SK-N-SH (cell line): ENCODE measurements around the gene PAXX. TPM values are rescaled to one million over a fixed set of nuclear protein-coding genes. Genes with fewer than 3 reads are reported as not detected.

Experiments used
- CTCF ChIA-PET: fragments of 300-600, 350-600 bp; formaldehyde crosslinking; extraction: SDS; loops from one replicate; lab custom pipeline; 2021; lab: Yijun Ruan, JAX
- POLR2A ChIA-PET: fragments of 350-600 bp; sonication (Branson Sonifier 250); formaldehyde crosslinking; extraction: SDS; loops from one replicate; lab custom pipeline; 2020; ENCODE audit warnings: antibody characterized with exemption, inconsistent platforms; lab: Yijun Ruan, JAX
- DNase-seq: peaks from one replicate; pipeline ENCODE4 v3.0.0; 2012
- H2AFZ ChIP-seq: fragments of 200-600 bp; sonication (generic); 2 replicates; pipeline ENCODE4 v1.8.1; 2016; ENCODE audit warnings: antibody characterized with exemption, mild to moderate bottlenecking, low read depth
- H3F3A ChIP-seq: fragments of 200-600 bp; sonication (generic); replicated peaks from 2 replicates; pipeline ENCODE3; 2016; ENCODE audit warnings: antibody characterized with exemption, mild to moderate bottlenecking; ENCODE audit not compliant: insufficient read depth
- H3K27ac ChIP-seq, 2 experiments: fragments of 200-500 bp in 1 of 2; fragments of 200-600 bp in 1 of 2; sonication (Bioruptor generic) in 1 of 2; sonication (generic), shearing (Covaris generic) in 1 of 2; 2 replicates each; pipeline versions ENCODE4 v1.5.1 to v1.6.1; 2014 to 2016; ENCODE audit warnings: low read depth in 2 of 2, inconsistent platforms in 1 of 2, low read length in 1 of 2, mild to moderate bottlenecking in 1 of 2, mixed read lengths in 1 of 2
- H3K27me3 ChIP-seq: fragments of 200-600 bp; sonication (generic), shearing (Covaris generic); 2 replicates; pipeline ENCODE4 v1.6.1; 2016; ENCODE audit warnings: mixed run types; ENCODE audit not compliant: insufficient read depth
- H3K36me3 ChIP-seq, 2 experiments: fragments of 200-500 bp in 1 of 2; fragments of 200-600 bp in 1 of 2; sonication (Bioruptor generic) in 1 of 2; sonication (generic) in 1 of 2; replicated peaks in 1 of 2; 2 replicates each; pipeline versions ENCODE3 to v1.5.1; 2014 to 2016; ENCODE audit warnings: low read length in 1 of 2, mild to moderate bottlenecking in 1 of 2; ENCODE audit not compliant: insufficient read depth in 2 of 2, control insufficient read depth in 1 of 2
- H3K4me1 ChIP-seq, 2 experiments: fragments of 200-500 bp in 1 of 2; fragments of 200-600 bp in 1 of 2; sonication (Bioruptor generic) in 1 of 2; sonication (generic), shearing (Covaris generic) in 1 of 2; 2 replicates each; pipeline versions ENCODE4 v1.5.1 to v1.6.1; 2014 to 2016; ENCODE audit warnings: low read depth in 1 of 2, low read length in 1 of 2, mixed run types in 1 of 2; ENCODE audit not compliant: insufficient read depth in 2 of 2, control insufficient read depth in 1 of 2
- H3K4me2 ChIP-seq: fragments of 200-600 bp; sonication (generic), shearing (Covaris generic); 2 replicates; pipeline ENCODE4 v1.6.1; 2017; ENCODE audit warnings: mixed run types
- H3K4me3 ChIP-seq, 2 experiments: fragments of 200-500 bp in 1 of 2; fragments of 200-600 bp in 1 of 2; sonication (Bioruptor generic) in 1 of 2; sonication (generic), shearing (Covaris generic) in 1 of 2; 2 replicates each; pipeline versions ENCODE4 v1.5.1 to v1.8.1; 2014 to 2016; ENCODE audit warnings: low read depth in 2 of 2, inconsistent platforms in 1 of 2, low read length in 1 of 2, mild to moderate bottlenecking in 1 of 2, mixed read lengths in 1 of 2, moderate library complexity in 1 of 2
- H3K79me2 ChIP-seq: fragments of 200-600 bp; sonication (generic); 2 replicates; pipeline ENCODE4 v1.8.1; 2017; ENCODE audit warnings: mild to moderate bottlenecking; ENCODE audit not compliant: insufficient read depth
- H3K9ac ChIP-seq: fragments of 200-600 bp; sonication (generic); 2 replicates; pipeline ENCODE4 v1.6.1; 2017; ENCODE audit warnings: mixed run types
- H3K9me2 ChIP-seq: fragments of 200-600 bp; sonication (generic); 2 replicates; pipeline ENCODE4 v1.6.1; 2017; ENCODE audit warnings: mixed run types
- H3K9me3 ChIP-seq: fragments of 200-600 bp; sonication (generic); 2 replicates; pipeline ENCODE4 v1.6.1; 2017; ENCODE audit warnings: mixed run types, mild to moderate bottlenecking, moderate library complexity
- H4K20me1 ChIP-seq: fragments of 200-600 bp; sonication (generic); 2 replicates; pipeline ENCODE4 v1.6.1; 2017; ENCODE audit warnings: mild to moderate bottlenecking, mixed run types; ENCODE audit not compliant: insufficient read depth
- CHD2 ChIP-seq: fragments of 150-350 bp; IDR thresholded peaks from 2 replicates; pipeline ENCODE4 v1.6.1; 2018; ENCODE audit warnings: low read length; ENCODE audit not compliant: partially characterized antibody
- ELF1 ChIP-seq: IDR thresholded peaks from 2 replicates; pipeline ENCODE4 v1.4.0; 2012
- EZH2phosphoT487 ChIP-seq: fragments of 200-600 bp; sonication (generic); IDR thresholded peaks from 2 replicates; pipeline ENCODE4 v1.6.1; 2017; ENCODE audit warnings: low read depth, mixed run types, mild to moderate bottlenecking, antibody characterized with exemption, moderate library complexity, borderline replicate concordance
- FOSL2 ChIP-seq: IDR thresholded peaks from 2 replicates; pipeline ENCODE4 v1.4.0; 2012; ENCODE audit warnings: low read depth, mild to moderate bottlenecking, moderate library complexity, borderline replicate concordance
- FOXJ3 ChIP-seq: sonication (generic); formaldehyde crosslinking; IDR thresholded peaks from 2 replicates; pipeline ENCODE4 v1.5.1; 2020; ENCODE audit warnings: mild to moderate bottlenecking, missing genetic modification reagents
- FOXM1 ChIP-seq: IDR thresholded peaks from 2 replicates; pipeline ENCODE4 v1.4.0; 2012; ENCODE audit warnings: low read depth, mild to moderate bottlenecking
- GABPA ChIP-seq: IDR thresholded peaks from 2 replicates; pipeline ENCODE4 v1.4.0; 2012; ENCODE audit warnings: low read depth, mild to moderate bottlenecking
- GATA2 ChIP-seq: sonication (generic); formaldehyde crosslinking; IDR thresholded peaks from 2 replicates; pipeline ENCODE4 v1.5.0; 2020; ENCODE audit warnings: mild to moderate bottlenecking, missing genetic modification reagents
- JUND ChIP-seq: IDR thresholded peaks from 2 replicates; pipeline ENCODE4 v1.4.0; 2012
- MEF2A ChIP-seq: IDR thresholded peaks from 2 replicates; pipeline ENCODE4 v1.4.0; 2012; ENCODE audit warnings: low read depth, borderline replicate concordance
- NRF1 ChIP-seq: IDR thresholded peaks from 2 replicates; pipeline ENCODE4 v1.6.1; 2012; ENCODE audit warnings: low read depth, mild to moderate bottlenecking, low read length
- RAD21 ChIP-seq: IDR thresholded peaks from 2 replicates; pipeline ENCODE4 v1.6.1; 2012; ENCODE audit warnings: mild to moderate bottlenecking, low read length
- RCOR1 ChIP-seq: fragments of 150-350 bp; IDR thresholded peaks from 2 replicates; pipeline ENCODE4 v1.6.1; 2017; ENCODE audit warnings: antibody characterized with exemption, low read length
- RFX5 ChIP-seq: IDR thresholded peaks from 2 replicates; pipeline ENCODE4 v1.6.1; 2012; ENCODE audit warnings: mild to moderate bottlenecking, improper control_type of control experiment, low read length
- TAF1 ChIP-seq: IDR thresholded peaks from 2 replicates; pipeline ENCODE4 v1.6.1; 2012; ENCODE audit warnings: low read depth, mild to moderate bottlenecking, low read length, moderate library complexity, borderline replicate concordance
- TEAD4 ChIP-seq: IDR thresholded peaks from 2 replicates; pipeline ENCODE4 v1.4.0; 2012; ENCODE audit warnings: mild to moderate bottlenecking, borderline replicate concordance; ENCODE audit not compliant: insufficient read depth
- WGBS: methylation state at CpG from one replicate; pipeline ENCODE4 v1.1.6; 2017; ENCODE audit warnings: low lambda C conversion rate; 5-methylcytosine and 5-hydroxymethylcytosine counted together
- polyA plus RNA-seq, 3 experiments: library from polyadenylated mRNA; depleted of rRNA; stranded (reverse); fragments of >200 nt; gene quantifications; 2 replicates each; pipeline ENCODE4 v1.2.3, GENCODE V29; 2012
- TF ChIP-seq, protein P1 (sequence below): fragments of 200-600 bp; sonication (generic); IDR thresholded peaks from 2 replicates; pipeline ENCODE4 v1.6.1; 2017; ENCODE audit warnings: antibody characterized with exemption, mild to moderate bottlenecking, moderate library complexity
- TF ChIP-seq, protein P2 (sequence below): IDR thresholded peaks from 2 replicates; pipeline ENCODE4 v1.4.0; 2012; ENCODE audit warnings: low read depth, borderline replicate concordance
- TF ChIP-seq, protein P3 (sequence below): IDR thresholded peaks from 2 replicates; pipeline ENCODE4 v1.6.1; 2012; ENCODE audit warnings: mild to moderate bottlenecking, low read depth, low read length, moderate library complexity
- TF ChIP-seq, protein P4 (sequence below): IDR thresholded peaks from 2 replicates; pipeline ENCODE4; 2012
- TF ChIP-seq, protein P5 (sequence below): IDR thresholded peaks from 2 replicates; pipeline ENCODE4 v1.4.0; 2012; ENCODE audit warnings: low read depth, borderline replicate concordance

The PAXX gene
- polyA plus RNA-seq, 1 of the 3 experiments (the other 2 are of a cell fraction): 52.9 TPM

DNA sequence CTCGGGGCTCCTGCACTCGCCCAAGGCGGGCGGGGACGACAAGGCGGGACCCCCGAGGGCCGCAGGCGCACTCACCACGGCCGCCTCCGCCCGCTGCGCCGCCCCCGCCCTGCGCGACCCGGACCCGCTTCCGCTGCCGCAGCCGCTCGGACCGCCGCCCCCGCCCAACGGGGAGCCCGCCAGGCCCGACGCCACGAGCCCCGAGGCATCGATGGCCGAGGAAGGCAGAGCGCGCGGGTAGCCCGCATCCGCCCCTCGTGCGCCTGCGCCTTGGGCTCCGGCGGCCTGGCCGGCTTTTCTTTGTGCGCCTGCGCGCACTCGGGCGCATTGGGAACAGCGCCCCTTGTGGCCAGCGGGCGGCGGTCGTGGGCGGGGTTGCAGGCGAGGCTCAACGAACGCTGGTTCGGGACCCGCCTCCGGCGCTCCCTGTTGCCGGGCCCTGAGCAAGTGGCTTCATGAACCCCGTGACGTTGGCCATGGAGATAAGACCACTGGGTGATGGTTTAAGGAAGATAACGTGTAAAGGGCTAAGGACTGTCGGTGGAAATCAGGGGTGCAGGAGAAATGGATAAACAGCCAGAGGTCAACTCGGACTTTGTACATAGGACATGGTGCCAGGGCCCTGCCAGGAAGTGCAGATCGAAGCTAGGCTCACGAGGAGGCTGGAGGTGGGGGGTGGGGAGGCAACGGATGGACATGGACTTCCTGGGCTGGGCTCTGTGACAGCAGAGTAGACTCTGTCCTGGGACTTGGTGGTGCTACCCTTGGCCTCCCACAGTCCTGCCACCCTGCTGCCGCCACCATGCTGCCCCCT lies 47.5 kb upstream of the PAXX start, which contains the start of the genes C8G and FBXW5:
C8G (plus strand) TSS at position 725 of the 814 bp plus-strand sequence; CDS start at position 803, 78 bp downstream.
FBXW5 (minus strand) TSS at position 220 of the 814 bp plus-strand sequence. CDS start 655 bp downstream, outside the sequence.
- CTCF ChIA-PET: interaction anchor here (0.6 to 13.2 kb wide), 25 partner anchors 12 to 506 kb away, joined by 3 to 350 read pairs (median 4); partner anchors contain the start of genes ABCA2, CLIC3, FUT7 and LCN8
- TF ChIP-seq, protein P1, sequence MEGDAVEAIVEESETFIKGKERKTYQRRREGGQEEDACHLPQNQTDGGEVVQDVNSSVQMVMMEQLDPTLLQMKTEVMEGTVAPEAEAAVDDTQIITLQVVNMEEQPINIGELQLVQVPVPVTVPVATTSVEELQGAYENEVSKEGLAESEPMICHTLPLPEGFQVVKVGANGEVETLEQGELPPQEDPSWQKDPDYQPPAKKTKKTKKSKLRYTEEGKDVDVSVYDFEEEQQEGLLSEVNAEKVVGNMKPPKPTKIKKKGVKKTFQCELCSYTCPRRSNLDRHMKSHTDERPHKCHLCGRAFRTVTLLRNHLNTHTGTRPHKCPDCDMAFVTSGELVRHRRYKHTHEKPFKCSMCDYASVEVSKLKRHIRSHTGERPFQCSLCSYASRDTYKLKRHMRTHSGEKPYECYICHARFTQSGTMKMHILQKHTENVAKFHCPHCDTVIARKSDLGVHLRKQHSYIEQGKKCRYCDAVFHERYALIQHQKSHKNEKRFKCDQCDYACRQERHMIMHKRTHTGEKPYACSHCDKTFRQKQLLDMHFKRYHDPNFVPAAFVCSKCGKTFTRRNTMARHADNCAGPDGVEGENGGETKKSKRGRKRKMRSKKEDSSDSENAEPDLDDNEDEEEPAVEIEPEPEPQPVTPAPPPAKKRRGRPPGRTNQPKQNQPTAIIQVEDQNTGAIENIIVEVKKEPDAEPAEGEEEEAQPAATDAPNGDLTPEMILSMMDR: peak; percentile 85
- TF ChIP-seq RFX5 (no peak), ELF1 (peak; percentile 51; the same call in 1 of the 2 replicates), EZH2phosphoT487 (no peak), FOSL2 (no peak), FOXM1 (no peak), JUND (no peak), GATA2 (CRISPR knock-in tag) (no peak; the same call in 1 of the 2 replicates), RAD21 (peak; percentile 39; the same call in 1 of the 2 replicates), TEAD4 (no peak), FOXJ3 (CRISPR knock-in tag) (no peak), GABPA (peak; percentile 57), CHD2 (no peak), TAF1 (peak; percentile 34; the same call in 1 of the 2 replicates), RCOR1 (peak; percentile 62; the same call in 1 of the 2 replicates), NRF1 (peak; percentile 92), MEF2A (no peak)
- TF ChIP-seq, protein P2, sequence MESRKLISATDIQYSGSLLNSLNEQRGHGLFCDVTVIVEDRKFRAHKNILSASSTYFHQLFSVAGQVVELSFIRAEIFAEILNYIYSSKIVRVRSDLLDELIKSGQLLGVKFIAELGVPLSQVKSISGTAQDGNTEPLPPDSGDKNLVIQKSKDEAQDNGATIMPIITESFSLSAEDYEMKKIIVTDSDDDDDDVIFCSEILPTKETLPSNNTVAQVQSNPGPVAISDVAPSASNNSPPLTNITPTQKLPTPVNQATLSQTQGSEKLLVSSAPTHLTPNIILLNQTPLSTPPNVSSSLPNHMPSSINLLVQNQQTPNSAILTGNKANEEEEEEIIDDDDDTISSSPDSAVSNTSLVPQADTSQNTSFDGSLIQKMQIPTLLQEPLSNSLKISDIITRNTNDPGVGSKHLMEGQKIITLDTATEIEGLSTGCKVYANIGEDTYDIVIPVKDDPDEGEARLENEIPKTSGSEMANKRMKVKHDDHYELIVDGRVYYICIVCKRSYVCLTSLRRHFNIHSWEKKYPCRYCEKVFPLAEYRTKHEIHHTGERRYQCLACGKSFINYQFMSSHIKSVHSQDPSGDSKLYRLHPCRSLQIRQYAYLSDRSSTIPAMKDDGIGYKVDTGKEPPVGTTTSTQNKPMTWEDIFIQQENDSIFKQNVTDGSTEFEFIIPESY: no peak
- TF ChIP-seq, protein P3, sequence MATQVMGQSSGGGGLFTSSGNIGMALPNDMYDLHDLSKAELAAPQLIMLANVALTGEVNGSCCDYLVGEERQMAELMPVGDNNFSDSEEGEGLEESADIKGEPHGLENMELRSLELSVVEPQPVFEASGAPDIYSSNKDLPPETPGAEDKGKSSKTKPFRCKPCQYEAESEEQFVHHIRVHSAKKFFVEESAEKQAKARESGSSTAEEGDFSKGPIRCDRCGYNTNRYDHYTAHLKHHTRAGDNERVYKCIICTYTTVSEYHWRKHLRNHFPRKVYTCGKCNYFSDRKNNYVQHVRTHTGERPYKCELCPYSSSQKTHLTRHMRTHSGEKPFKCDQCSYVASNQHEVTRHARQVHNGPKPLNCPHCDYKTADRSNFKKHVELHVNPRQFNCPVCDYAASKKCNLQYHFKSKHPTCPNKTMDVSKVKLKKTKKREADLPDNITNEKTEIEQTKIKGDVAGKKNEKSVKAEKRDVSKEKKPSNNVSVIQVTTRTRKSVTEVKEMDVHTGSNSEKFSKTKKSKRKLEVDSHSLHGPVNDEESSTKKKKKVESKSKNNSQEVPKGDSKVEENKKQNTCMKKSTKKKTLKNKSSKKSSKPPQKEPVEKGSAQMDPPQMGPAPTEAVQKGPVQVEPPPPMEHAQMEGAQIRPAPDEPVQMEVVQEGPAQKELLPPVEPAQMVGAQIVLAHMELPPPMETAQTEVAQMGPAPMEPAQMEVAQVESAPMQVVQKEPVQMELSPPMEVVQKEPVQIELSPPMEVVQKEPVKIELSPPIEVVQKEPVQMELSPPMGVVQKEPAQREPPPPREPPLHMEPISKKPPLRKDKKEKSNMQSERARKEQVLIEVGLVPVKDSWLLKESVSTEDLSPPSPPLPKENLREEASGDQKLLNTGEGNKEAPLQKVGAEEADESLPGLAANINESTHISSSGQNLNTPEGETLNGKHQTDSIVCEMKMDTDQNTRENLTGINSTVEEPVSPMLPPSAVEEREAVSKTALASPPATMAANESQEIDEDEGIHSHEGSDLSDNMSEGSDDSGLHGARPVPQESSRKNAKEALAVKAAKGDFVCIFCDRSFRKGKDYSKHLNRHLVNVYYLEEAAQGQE: no peak
- TF ChIP-seq, protein P4, sequence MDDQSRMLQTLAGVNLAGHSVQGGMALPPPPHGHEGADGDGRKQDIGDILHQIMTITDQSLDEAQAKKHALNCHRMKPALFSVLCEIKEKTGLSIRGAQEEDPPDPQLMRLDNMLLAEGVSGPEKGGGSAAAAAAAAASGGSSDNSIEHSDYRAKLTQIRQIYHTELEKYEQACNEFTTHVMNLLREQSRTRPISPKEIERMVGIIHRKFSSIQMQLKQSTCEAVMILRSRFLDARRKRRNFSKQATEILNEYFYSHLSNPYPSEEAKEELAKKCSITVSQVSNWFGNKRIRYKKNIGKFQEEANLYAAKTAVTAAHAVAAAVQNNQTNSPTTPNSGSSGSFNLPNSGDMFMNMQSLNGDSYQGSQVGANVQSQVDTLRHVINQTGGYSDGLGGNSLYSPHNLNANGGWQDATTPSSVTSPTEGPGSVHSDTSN: no peak
- TF ChIP-seq, protein P5, sequence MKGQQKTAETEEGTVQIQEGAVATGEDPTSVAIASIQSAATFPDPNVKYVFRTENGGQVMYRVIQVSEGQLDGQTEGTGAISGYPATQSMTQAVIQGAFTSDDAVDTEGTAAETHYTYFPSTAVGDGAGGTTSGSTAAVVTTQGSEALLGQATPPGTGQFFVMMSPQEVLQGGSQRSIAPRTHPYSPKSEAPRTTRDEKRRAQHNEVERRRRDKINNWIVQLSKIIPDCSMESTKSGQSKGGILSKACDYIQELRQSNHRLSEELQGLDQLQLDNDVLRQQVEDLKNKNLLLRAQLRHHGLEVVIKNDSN: no peak

More for the DNA sequence above, 47.5 kb upstream of the PAXX start, which contains the start of the genes C8G and FBXW5:
- peak; percentile 100 for DNase-seq
- Histone ChIP-seq H4K20me1 (peaks cover 13% of the 10 kb centered on the region), H3K4me1 (peaks cover 0 to 19% of the 10 kb centered on the region in 2 experiments; a peak in 1 of 4 replicates), H3K4me2 (peak within 1 kb of the TSS; percentile 96), H3K27me3 (no peaks in the 10 kb centered on the region), H3K9me2 (no peaks in the 10 kb centered on the region), H3K4me3 (peak within 1 kb of the TSS; percentile 77 to 94), H3K79me2 (peaks cover 28% of the 10 kb centered on the region), H3K9ac (peak within 1 kb of the TSS; percentile 80), H2AFZ (no peak within 1 kb of the TSS), H3F3A (no peaks in the 10 kb centered on the region), H3K27ac (peak within 1 kb of the TSS; percentile 22 to 86; a peak in 3 of 4 replicates), H3K36me3 (peaks cover 6 to 33% of the 10 kb centered on the region in 2 experiments), H3K9me3 (no peaks in the 10 kb centered on the region)
- WGBS: 18% methylated on average over 16 of the region's 74 CpGs
- POLR2A ChIA-PET: interaction anchor here (1.2 kb wide), 2 partner anchors 47 to 52 kb away, joined by 3 to 4 read pairs; partner anchors contain the start of genes CLIC3 and PAXX
